ENCODE results near the gene CBX8.

CBX8 gene

GRCh38 chr17:79836972-79837887, 40.4 kb upstream of the CBX8 start:
- Histone ChIP-seq H3K36me3 (ENCODE audit: control insufficient read depth, low read length) (peaks cover 55% of the 10 kb centered on the region), H3K4me2 (ENCODE audit: low read length) (peak overlapping the region; percentile 98), H3K4me1 (ENCODE audit: control insufficient read depth, low read length) (peaks cover 34% of the 10 kb centered on the region)

GRCh38 chr17:79836510-79836971, 39.7 kb upstream of the CBX8 start:
- TF ChIP-seq CTCF (IDR thresholded peaks at IDR 0.05; ENCODE audit: low read depth, low read length, poor library complexity, severe bottlenecking), result no peak
- no peaks in the 10 kb centered on the region for H3K9me2 ChIP-seq (replicated peaks; ENCODE audit: control insufficient read depth, low read length)
- peaks cover 16% of the 10 kb centered on the region for H3K27me3 ChIP-seq (ENCODE audit: control insufficient read depth, low read length)
- peaks cover 35% of the 10 kb centered on the region for H3K4me1 ChIP-seq (ENCODE audit: control insufficient read depth, low read length)
- peaks cover 16% of the 10 kb centered on the region for H3F3A ChIP-seq (ENCODE audit: control insufficient read depth, insufficient read depth)
- peak overlapping the region; percentile 88 for H3K27ac ChIP-seq (ENCODE audit: low read depth, low read length)
- H3K79me2 ChIP-seq (ENCODE audit: control insufficient read depth, low read length), result peaks cover 52% of the 10 kb centered on the region
- no peaks in the 10 kb centered on the region for H3K9me3 ChIP-seq (ENCODE audit: control insufficient read depth, insufficient read depth, low read length)
- peak overlapping the region; percentile 98 for H3K4me2 ChIP-seq (ENCODE audit: low read length)
- H3K4me3 ChIP-seq (ENCODE audit: low read length), result peak overlapping the region; percentile 90
- peaks cover 55% of the 10 kb centered on the region for H3K36me3 ChIP-seq (ENCODE audit: control insufficient read depth, low read length)
- peaks cover 14% of the 10 kb centered on the region for H4K20me1 ChIP-seq (ENCODE audit: control insufficient read depth, insufficient read depth, low read depth, low read length)

More at GRCh38 chr17:79836972-79837887, 40.4 kb upstream of the CBX8 start:
- Histone ChIP-seq H3F3A (ENCODE audit: control insufficient read depth, insufficient read depth) (peaks cover 16% of the 10 kb centered on the region), H3K27ac (ENCODE audit: low read depth, low read length) (peak overlapping the region; percentile 88), H3K4me3 (ENCODE audit: low read length) (peak overlapping the region; percentile 90), H4K20me1 (ENCODE audit: control insufficient read depth, insufficient read depth, low read depth, low read length) (peaks cover 14% of the 10 kb centered on the region), H3K79me2 (ENCODE audit: control insufficient read depth, low read length) (peaks cover 52% of the 10 kb centered on the region), H3K9me3 (ENCODE audit: control insufficient read depth, insufficient read depth, low read length) (no peaks in the 10 kb centered on the region), H3K27me3 (ENCODE audit: control insufficient read depth, low read length) (peaks cover 23% of the 10 kb centered on the region), H3K9me2 (replicated peaks; ENCODE audit: control insufficient read depth, low read length) (no peaks in the 10 kb centered on the region)
- TF ChIP-seq CTCF (IDR thresholded peaks at IDR 0.05; ENCODE audit: low read depth, low read length, poor library complexity, severe bottlenecking), result no peak
- TF ChIP-seq EZH2phosphoT487 (IDR thresholded peaks at IDR 0.05; ENCODE audit: borderline replicate concordance, low read length), result no peak

GRCh38 chr17:79835953-79836509, 39.2 kb upstream of the CBX8 start:
- Histone ChIP-seq H3K79me2 (ENCODE audit: control insufficient read depth, low read length) (peaks cover 52% of the 10 kb centered on the region), H3K36me3 (ENCODE audit: control insufficient read depth, low read length) (peaks cover 55% of the 10 kb centered on the region), H3K4me2 (ENCODE audit: low read length) (peak overlapping the region; percentile 98), H3K27me3 (ENCODE audit: control insufficient read depth, low read length) (peaks cover 11% of the 10 kb centered on the region), H3F3A (ENCODE audit: control insufficient read depth, insufficient read depth) (peaks cover 16% of the 10 kb centered on the region), H3K9me3 (ENCODE audit: control insufficient read depth, insufficient read depth, low read length) (no peaks in the 10 kb centered on the region), H3K4me3 (ENCODE audit: low read length) (peak overlapping the region; percentile 90), H3K27ac (ENCODE audit: low read depth, low read length) (peak overlapping the region; percentile 88), H4K20me1 (ENCODE audit: control insufficient read depth, insufficient read depth, low read depth, low read length) (peaks cover 20% of the 10 kb centered on the region), H3K4me1 (ENCODE audit: control insufficient read depth, low read length) (peaks cover 40% of the 10 kb centered on the region), H3K9me2 (replicated peaks; ENCODE audit: control insufficient read depth, low read length) (no peaks in the 10 kb centered on the region)
- no peak for TF ChIP-seq CTCF (IDR thresholded peaks at IDR 0.05; ENCODE audit: low read depth, low read length, poor library complexity, severe bottlenecking)
- no peak for TF ChIP-seq EZH2phosphoT487 (IDR thresholded peaks at IDR 0.05; ENCODE audit: borderline replicate concordance, low read length)
